Measurements from ENCODE around the gene COL28A1.

The COL28A1 gene

GRCh38 chr7:7516156-7516555, 19.5 kb downstream of the COL28A1 start:
- no peak for ATAC-seq (ENCODE audit: insufficient read depth, low read depth)
- H3K27me3 ChIP-seq (ENCODE audit: insufficient read depth, low read length, poor library complexity): peaks cover 8% of the 10 kb centered on the region
- H2AFZ ChIP-seq (ENCODE audit: low read depth, low read length): no peak overlapping the region
- DNase-seq: no peak
- H3K4me3 ChIP-seq (ENCODE audit: low read depth in 1 of 2, low read length in 2 of 2): no peak overlapping the region
- no peaks in the 10 kb centered on the region for H4K20me1 ChIP-seq (ENCODE audit: insufficient read depth, low read length)
- no peak overlapping the region for H3K4me2 ChIP-seq (ENCODE audit: insufficient read depth, low read length)
- TF ChIP-seq EZH2 (IDR thresholded peaks at IDR 0.05; ENCODE audit: borderline replicate concordance, low read depth, low read length, severe bottlenecking) (no peak), CTCF (IDR thresholded peaks at IDR 0.05; ENCODE audit: borderline replicate concordance, extremely low read depth, low read length, poor library complexity, severe bottlenecking) (no peak)
- H3K79me2 ChIP-seq (ENCODE audit: insufficient read depth, low read length): no peaks in the 10 kb centered on the region
- H3K9me3 ChIP-seq (ENCODE audit: insufficient read depth, low read length, severe bottlenecking): no peaks in the 10 kb centered on the region
- H3K9ac ChIP-seq (ENCODE audit: low read depth, low read length): no peak overlapping the region
- no peaks in the 10 kb centered on the region for H3K36me3 ChIP-seq (ENCODE audit: insufficient read depth, low read length)
- H3K4me1 ChIP-seq (ENCODE audit: insufficient read depth, low read length): no peaks in the 10 kb centered on the region
- no peak overlapping the region for H3K27ac ChIP-seq (ENCODE audit: low read length)

GRCh38 chr7:7512861-7513597, 22.6 kb downstream of the COL28A1 start:
- Histone ChIP-seq H3K79me2 (ENCODE audit: insufficient read depth, low read length) (no peaks in the 10 kb centered on the region), H3K27me3 (ENCODE audit: insufficient read depth, low read length, poor library complexity) (peaks cover 8% of the 10 kb centered on the region), H3K36me3 (ENCODE audit: insufficient read depth, low read length) (no peaks in the 10 kb centered on the region), H2AFZ (ENCODE audit: low read depth, low read length) (no peak overlapping the region), H3K9ac (ENCODE audit: low read depth, low read length) (no peak overlapping the region), H3K9me3 (ENCODE audit: insufficient read depth, low read length, severe bottlenecking) (no peaks in the 10 kb centered on the region), H3K4me2 (ENCODE audit: insufficient read depth, low read length) (no peak overlapping the region), H4K20me1 (ENCODE audit: insufficient read depth, low read length) (no peaks in the 10 kb centered on the region), H3K4me3 (ENCODE audit: low read depth in 1 of 2, low read length in 2 of 2) (no peak overlapping the region), H3K4me1 (ENCODE audit: insufficient read depth, low read length) (no peaks in the 10 kb centered on the region), H3K27ac (ENCODE audit: low read length) (no peak overlapping the region)
- ATAC-seq (ENCODE audit: insufficient read depth, low read depth): no peak
- TF ChIP-seq EZH2 (IDR thresholded peaks at IDR 0.05; ENCODE audit: borderline replicate concordance, low read depth, low read length, severe bottlenecking) (no peak), CTCF (IDR thresholded peaks at IDR 0.05; ENCODE audit: borderline replicate concordance, extremely low read depth, low read length, poor library complexity, severe bottlenecking) (no peak)
- no peak for DNase-seq

- Histone ChIP-seq H3K27me3 (ENCODE audit: insufficient read depth, low read length, poor library complexity) (peaks cover 8% of the 10 kb centered on the region), H2AFZ (ENCODE audit: low read depth, low read length) (no peak overlapping the region), H3K36me3 (ENCODE audit: insufficient read depth, low read length) (no peaks in the 10 kb centered on the region), H3K4me1 (ENCODE audit: insufficient read depth, low read length) (no peaks in the 10 kb centered on the region), H3K79me2 (ENCODE audit: insufficient read depth, low read length) (no peaks in the 10 kb centered on the region), H4K20me1 (ENCODE audit: insufficient read depth, low read length) (no peaks in the 10 kb centered on the region), H3K9ac (ENCODE audit: low read depth, low read length) (no peak overlapping the region), H3K4me3 (ENCODE audit: low read depth in 1 of 2, low read length in 2 of 2) (no peak overlapping the region), H3K27ac (ENCODE audit: low read length) (no peak overlapping the region), H3K4me2 (ENCODE audit: insufficient read depth, low read length) (no peak overlapping the region), H3K9me3 (ENCODE audit: insufficient read depth, low read length, severe bottlenecking) (no peaks in the 10 kb centered on the region)
- DNase-seq (no peak), ATAC-seq (ENCODE audit: insufficient read depth, low read depth) (no peak)
- TF ChIP-seq EZH2 (IDR thresholded peaks at IDR 0.05; ENCODE audit: borderline replicate concordance, low read depth, low read length, severe bottlenecking) (no peak), CTCF (IDR thresholded peaks at IDR 0.05; ENCODE audit: borderline replicate concordance, extremely low read depth, low read length, poor library complexity, severe bottlenecking) (no peak)
Observed at GRCh38 chr7:7510794-7511193, 24.9 kb downstream of the COL28A1 start.
